Endothelial cell of umbilical vein (primary cell): ENCODE results near the gene NHSL2. TPM values are rescaled to one million over a fixed set of nuclear protein-coding genes. Genes with fewer than 3 reads are reported as not detected.

Experiments used
- BruUV-seq: library from RNA; stranded (reverse); fragments of 400-500 nt; replicated peaks from 2 replicates; lab custom pipeline; 2021; lab: Mats Ljungman, UMichigan
- CTCF ChIA-PET: fragments of 300-600, 350-600 bp; sonication (Branson Sonifier 250); formaldehyde crosslinking; loops from one replicate; lab custom pipeline; 2021; ENCODE audit warnings: antibody characterized with exemption, inconsistent platforms; lab: Charles Lee
- POLR2A ChIA-PET: fragments of 300-600, 350-600 bp; sonication (Branson Sonifier 250); formaldehyde crosslinking; loops from one replicate; lab custom pipeline; 2021; ENCODE audit warnings: antibody characterized with exemption, inconsistent platforms; lab: Charles Lee
- DNase-seq: peaks from one replicate; pipeline ENCODE4 v3.0.0-alpha.2; 2011; ENCODE audit warnings: low read depth, low spot score
- FAIRE-seq: peaks from 2 replicates; lab custom pipeline; 2011; peaks lifted over from hg19 to GRCh38; lab: Jason Lieb, UNC
- H2AFZ ChIP-seq: 2 replicates; pipeline ENCODE4 v1.6.0; 2012; ENCODE audit warnings: low read depth, low read length, control low read depth, inconsistent platforms
- H3K27ac ChIP-seq: 2 replicates; pipeline ENCODE4 v1.5.1; 2011; ENCODE audit warnings: low read depth, mild to moderate bottlenecking, control low read depth, low read length, moderate library complexity; ENCODE audit not compliant: insufficient read depth
- H3K27me3 ChIP-seq, 2 experiments: 2 replicates each; pipeline versions ENCODE4 v1.6.0 to v1.6.1; 2011; ENCODE audit warnings: low read length in 2 of 2, mixed read lengths in 1 of 2; ENCODE audit not compliant: control insufficient read depth in 2 of 2, insufficient read depth in 2 of 2
- H3K36me3 ChIP-seq, 2 experiments: 2 replicates in 1 of 2; 3 replicates in 1 of 2; pipeline ENCODE4 v1.5.1; 2011; ENCODE audit warnings: low read length in 2 of 2, mild to moderate bottlenecking in 1 of 2, moderate library complexity in 1 of 2; ENCODE audit not compliant: control insufficient read depth in 2 of 2, insufficient read depth in 2 of 2; ENCODE audit errors: extremely low read depth in 1 of 2
- H3K4me1 ChIP-seq: 3 replicates; pipeline ENCODE4 v1.5.1; 2011; ENCODE audit warnings: mild to moderate bottlenecking, low read length; ENCODE audit not compliant: control insufficient read depth, insufficient read depth; ENCODE audit errors: extremely low read depth
- H3K4me2 ChIP-seq: 2 replicates; pipeline ENCODE4 v1.6.1; 2011; ENCODE audit warnings: low read length, control low read depth, mixed read lengths; ENCODE audit not compliant: insufficient read depth
- H3K4me3 ChIP-seq, 3 experiments: fragments of 200-600 bp in 1 of 3; sonication (generic), shearing (Covaris generic) in 1 of 3; replicated peaks in 1 of 3; 2 replicates each; pipeline ENCODE4 v1.5.1; 2011 to 2016; ENCODE audit warnings: control low read depth in 3 of 3, low read length in 3 of 3, mild to moderate bottlenecking in 2 of 3, inconsistent platforms in 1 of 3, low read depth in 1 of 3, moderate library complexity in 1 of 3; ENCODE audit not compliant: insufficient read depth in 1 of 3
- H3K79me2 ChIP-seq: 2 replicates; pipeline ENCODE4 v1.6.0; 2012; ENCODE audit warnings: low read length, inconsistent platforms; ENCODE audit not compliant: control insufficient read depth, insufficient read depth
- H3K9ac ChIP-seq: replicated peaks from 2 replicates; pipeline ENCODE3; 2011; ENCODE audit warnings: low read length, control low read depth; ENCODE audit not compliant: insufficient read depth; ENCODE audit errors: extremely low read depth
- H3K9me1 ChIP-seq: replicated peaks from 3 replicates; pipeline ENCODE4 v1.6.0; 2011; ENCODE audit warnings: mild to moderate bottlenecking, low read length; ENCODE audit not compliant: control insufficient read depth, insufficient read depth; ENCODE audit errors: extremely low read depth
- H3K9me3 ChIP-seq: replicated peaks from 2 replicates; pipeline ENCODE4 v1.5.1; 2012; ENCODE audit warnings: low read length, inconsistent platforms; ENCODE audit not compliant: control insufficient read depth, insufficient read depth
- H4K20me1 ChIP-seq: replicated peaks from 2 replicates; pipeline ENCODE3; 2011; ENCODE audit warnings: mild to moderate bottlenecking, low read length; ENCODE audit not compliant: control insufficient read depth, insufficient read depth; ENCODE audit errors: extremely low read depth
- CTCF ChIP-seq, 2 donors: IDR thresholded peaks; 1 replicate in 1 of 2; 2 replicates in 1 of 2; pipeline ENCODE4 v1.5.1; 2011; ENCODE audit warnings: low read length in 2 of 2, mild to moderate bottlenecking in 2 of 2, moderate library complexity in 2 of 2, control low read depth in 1 of 2, inconsistent platforms in 1 of 2, low read depth in 1 of 2; ENCODE audit not compliant: insufficient read depth in 1 of 2; ENCODE audit errors: extremely low read depth in 1 of 2
- EZH2 ChIP-seq: IDR thresholded peaks from 2 replicates; pipeline ENCODE4 v1.6.1; 2012; ENCODE audit warnings: borderline replicate concordance, low read depth, mild to moderate bottlenecking, moderate library complexity, low read length, inconsistent platforms; ENCODE audit not compliant: severe bottlenecking
- FOS ChIP-seq: IDR thresholded peaks from 2 replicates; pipeline ENCODE4 v1.6.1; 2011; ENCODE audit warnings: mild to moderate bottlenecking, low read length, moderate library complexity, borderline replicate concordance; ENCODE audit not compliant: insufficient read depth
- GATA2 ChIP-seq: IDR thresholded peaks from 2 replicates; pipeline ENCODE4 v1.7.0; 2011; ENCODE audit warnings: low read depth, mild to moderate bottlenecking, moderate library complexity, mixed read lengths, low read length; ENCODE audit not compliant: insufficient read length, insufficient read depth
- JUN ChIP-seq: IDR thresholded peaks from 2 replicates; pipeline ENCODE4 v1.6.1; 2011; ENCODE audit warnings: borderline replicate concordance, low read depth; ENCODE audit not compliant: insufficient read length, insufficient read depth
- MYC ChIP-seq: IDR thresholded peaks from one replicate; pipeline ENCODE4 v1.6.1; 2011; ENCODE audit warnings: mild to moderate bottlenecking, low read depth, low read length
- POLR2A ChIP-seq: IDR thresholded peaks from 2 replicates; pipeline ENCODE4 v1.6.1; 2012; ENCODE audit warnings: low read depth, mild to moderate bottlenecking, control low read depth, low read length
- POLR2AphosphoS5 ChIP-seq: IDR thresholded peaks from 2 replicates; pipeline ENCODE4 v1.6.1; 2012; ENCODE audit warnings: low read depth, mild to moderate bottlenecking, control low read depth, low read length, moderate library complexity; ENCODE audit not compliant: insufficient read depth
- dilution Hi-C: fragments of 300-500 bp; cut with MboI; formaldehyde crosslinking; loops from one replicate; pipeline ENCODE4 v1.15.0; 2019; ENCODE audit warnings: low sequenced_read_pairs; ENCODE audit not compliant: extremely low pct_ligation_motif_present
- intact Hi-C: fragments of 100-400 bp; cut with micrococcal nuclease; formaldehyde crosslinking; loops from one replicate; pipeline ENCODE4 v1.10.0; 2022
- polyA plus RNA-seq, 4 experiments: library from polyadenylated mRNA; depleted of rRNA in 3 of 4; stranded (reverse) in 3 of 4; unstranded in 1 of 4; fragments of >200 nt; gene quantifications; 2 replicates each; pipeline versions ENCODE4 v1.2.1 to v1.2.3, GENCODE V29; 2011 to 2012; ENCODE audit warnings: missing spikeins in 1 of 4
- total RNA-seq: library from RNA; stranded (reverse); gene quantifications from 2 replicates; pipeline ENCODE4 v1.2.3, GENCODE V29; 2021
- TF ChIP-seq, protein P1 (sequence below): IDR thresholded peaks from 2 replicates; pipeline ENCODE4 v1.6.1; 2011; ENCODE audit not compliant: insufficient read depth, insufficient read length

The NHSL2 gene
- total and polyA plus RNA-seq, 2 donors (not counting 3 experiments of a cell fraction or from before 2014, with no cell fraction given): 23.5 to 49.9 TPM

GRCh38 chrX:72015383-72015782 lies 104.7 kb downstream of the NHSL2 start:
- Histone ChIP-seq H4K20me1 (no peaks in the 10 kb centered on the region), H3K4me1 (peaks cover 10% of the 10 kb centered on the region), H3K9ac (no peak overlapping the region), H3K79me2 (no peaks in the 10 kb centered on the region), H3K4me2 (no peak overlapping the region), H3K36me3 (no peaks in the 10 kb centered on the region), H3K4me3 (no peak overlapping the region), H3K27me3 (no peaks in the 10 kb centered on the region), H2AFZ (no peak overlapping the region), H3K9me3 (no peaks in the 10 kb centered on the region), H3K27ac (no peak overlapping the region), H3K9me1 (no peaks in the 10 kb centered on the region)
- dilution Hi-C loops (no loop called here), intact Hi-C loops (no loop called here)
- CTCF ChIA-PET: interaction anchor here (1.4 kb wide), 1 partner anchor 10 kb away, joined by 3 read pairs; no protein-coding TSS in a partner anchor
- BruUV-seq: no TSS peak
- no peak for DNase-seq
- POLR2A ChIA-PET: no interaction called here
- no peak for TF ChIP-seq FOS
- no peak for TF ChIP-seq POLR2A
- no peak for TF ChIP-seq GATA2
- TF ChIP-seq MYC: no peak
- no peak for TF ChIP-seq POLR2AphosphoS5
- no peak for TF ChIP-seq CTCF (IDR thresholded peaks at IDR 0.05; ENCODE audit: extremely low read depth in 1 of 2, insufficient read depth in 1 of 2, low read depth in 1 of 2, low read length in 2 of 2)
- TF ChIP-seq JUN: no peak
- TF ChIP-seq, protein P1, sequence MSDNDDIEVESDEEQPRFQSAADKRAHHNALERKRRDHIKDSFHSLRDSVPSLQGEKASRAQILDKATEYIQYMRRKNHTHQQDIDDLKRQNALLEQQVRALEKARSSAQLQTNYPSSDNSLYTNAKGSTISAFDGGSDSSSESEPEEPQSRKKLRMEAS: no peak
- TF ChIP-seq EZH2: no peak
- no peak for FAIRE-seq
